ENCODE results near the gene CYP2J2. TPM values are rescaled to one million over a fixed set of nuclear protein-coding genes. Genes with fewer than 3 reads are reported as not detected.
"Not testable (repeated sequence)": the region's sequence is repeated elsewhere in the genome, so short reads cannot be mapped to it uniquely, and the experiment has no call there.

CYP2J2 gene
- total and polyA plus RNA-seq, 8 donors: 1.9 to 3.5 (median 2.3) TPM

DNA sequence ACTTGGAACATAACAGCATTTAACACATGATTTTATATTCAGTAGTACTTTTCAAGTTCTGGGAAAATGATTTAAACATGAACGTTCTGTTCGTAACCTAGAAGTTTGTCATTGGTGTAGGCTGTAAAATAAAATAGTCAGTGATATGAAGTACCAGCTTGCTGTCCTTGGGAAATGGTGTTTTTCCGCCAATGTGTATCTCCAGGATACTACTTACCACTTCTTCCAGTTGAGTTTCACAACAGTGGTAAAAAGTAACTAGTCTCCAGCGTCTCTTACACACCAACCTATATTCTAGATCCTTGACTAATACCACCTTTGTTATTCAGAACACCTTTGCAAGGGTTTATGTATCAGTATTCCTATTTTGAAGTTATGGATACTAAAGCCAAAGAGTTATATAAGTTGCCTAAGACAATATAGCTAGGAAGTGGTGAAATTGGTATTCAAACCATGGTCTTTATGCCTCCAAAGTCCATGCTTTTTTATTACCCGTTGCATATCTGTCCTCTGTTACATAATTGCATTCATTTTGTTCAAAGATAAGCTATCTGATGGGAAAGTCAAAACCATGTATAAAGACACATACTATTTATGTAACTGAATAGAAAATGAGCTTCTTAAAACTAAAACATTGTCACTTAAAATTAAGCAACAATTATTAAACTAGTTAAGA, 68.8 kb downstream of the CYP2J2 start:
- ATAC-seq (no peak), DNase-seq (no peak)
- no peak overlapping the region for H3K27ac ChIP-seq
- no peak for TF ChIP-seq CTCF (IDR thresholded peaks at IDR 0.05)
- intact Hi-C loops (cut with DNase I): no loop called here
- no peaks in the 10 kb centered on the region for H3K36me3 ChIP-seq
- no peaks in the 10 kb centered on the region for H3K27me3 ChIP-seq
- no peaks in the 10 kb centered on the region for H3K4me1 ChIP-seq
- H3K9me3 ChIP-seq: peaks cover 0 to 5% of the 10 kb centered on the region in 2 donors
- H3K4me3 ChIP-seq: no peak overlapping the region

GRCh38 chr1:59856725-59857338, 69.7 kb downstream of the CYP2J2 start:
- ATAC-seq: peak; percentile 85
- no peak for TF ChIP-seq CTCF (IDR thresholded peaks at IDR 0.05)
- intact Hi-C loops (cut with DNase I): no loop called here
- Histone ChIP-seq H3K4me1 (no peaks in the 10 kb centered on the region), H3K27me3 (no peaks in the 10 kb centered on the region), H3K4me3 (no peak overlapping the region), H3K36me3 (no peaks in the 10 kb centered on the region), H3K27ac (no peak overlapping the region), H3K9me3 (peaks cover 0 to 5% of the 10 kb centered on the region in 2 donors)
- DNase-seq: no peak

DNA sequence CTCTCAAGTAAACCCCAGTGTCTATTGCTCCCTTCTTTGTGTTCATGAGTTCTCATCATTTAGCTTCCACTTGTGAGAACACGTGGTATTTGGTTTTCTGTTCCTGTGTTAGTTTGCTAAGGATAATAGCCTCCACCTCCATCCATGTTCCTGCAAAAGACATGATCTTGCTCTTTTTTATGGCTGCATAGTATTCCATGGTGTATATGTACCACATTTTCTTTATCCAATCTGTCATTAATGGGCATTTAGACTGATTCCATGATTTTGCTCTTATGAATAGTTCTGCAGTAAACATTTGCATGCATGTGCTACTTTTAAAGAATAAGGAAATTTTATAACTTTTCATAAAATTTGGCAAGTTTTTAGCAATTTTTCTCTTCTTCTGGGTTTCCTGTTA, 71.3 kb downstream of the CYP2J2 start:
- H3K9me3 ChIP-seq; H3K4me1 ChIP-seq; H3K27me3 ChIP-seq; ATAC-seq; H3K27ac ChIP-seq; H3K36me3 ChIP-seq; intact Hi-C loops (cut with DNase I); DNase-seq; H3K4me3 ChIP-seq: not testable (repeated sequence)

GRCh38 chr1:59852117-59852516, 74.5 kb downstream of the CYP2J2 start:
- Histone ChIP-seq H3K27ac (no peak overlapping the region), H3K4me1 (no peaks in the 10 kb centered on the region), H3K27me3 (no peaks in the 10 kb centered on the region), H3K9me3 (peaks cover 0 to 5% of the 10 kb centered on the region in 2 donors), H3K36me3 (no peaks in the 10 kb centered on the region), H3K4me3 (no peak overlapping the region)
- DNase-seq (no peak), ATAC-seq (no peak)
- intact Hi-C loops (cut with DNase I): no loop called here
- no peak for TF ChIP-seq CTCF (IDR thresholded peaks at IDR 0.05)

GRCh38 chr1:59846895-59847282, 79.7 kb downstream of the CYP2J2 start:
- Histone ChIP-seq H3K36me3 (no peaks in the 10 kb centered on the region), H3K27me3 (no peaks in the 10 kb centered on the region), H3K4me1 (no peaks in the 10 kb centered on the region), H3K4me3 (no peak overlapping the region), H3K9me3 (no peaks in the 10 kb centered on the region), H3K27ac (no peak overlapping the region)
- ATAC-seq: no peak
- intact Hi-C loops (cut with DNase I): no loop called here
- no peak for TF ChIP-seq CTCF (IDR thresholded peaks at IDR 0.05)
- DNase-seq: no peak

Data from left lung (tissue), 10 donors.